ENCODE measurements around the gene NRP1. TPM values are rescaled to one million over a fixed set of nuclear protein-coding genes. Genes with fewer than 3 reads are reported as not detected.
"Not testable (repeated sequence)": the region's sequence is repeated elsewhere in the genome, so short reads cannot be mapped to it uniquely, and the experiment has no call there.

Gene NRP1
- total RNA-seq, 1 experiment from 2014 or later = 2.1 TPM

DNA sequence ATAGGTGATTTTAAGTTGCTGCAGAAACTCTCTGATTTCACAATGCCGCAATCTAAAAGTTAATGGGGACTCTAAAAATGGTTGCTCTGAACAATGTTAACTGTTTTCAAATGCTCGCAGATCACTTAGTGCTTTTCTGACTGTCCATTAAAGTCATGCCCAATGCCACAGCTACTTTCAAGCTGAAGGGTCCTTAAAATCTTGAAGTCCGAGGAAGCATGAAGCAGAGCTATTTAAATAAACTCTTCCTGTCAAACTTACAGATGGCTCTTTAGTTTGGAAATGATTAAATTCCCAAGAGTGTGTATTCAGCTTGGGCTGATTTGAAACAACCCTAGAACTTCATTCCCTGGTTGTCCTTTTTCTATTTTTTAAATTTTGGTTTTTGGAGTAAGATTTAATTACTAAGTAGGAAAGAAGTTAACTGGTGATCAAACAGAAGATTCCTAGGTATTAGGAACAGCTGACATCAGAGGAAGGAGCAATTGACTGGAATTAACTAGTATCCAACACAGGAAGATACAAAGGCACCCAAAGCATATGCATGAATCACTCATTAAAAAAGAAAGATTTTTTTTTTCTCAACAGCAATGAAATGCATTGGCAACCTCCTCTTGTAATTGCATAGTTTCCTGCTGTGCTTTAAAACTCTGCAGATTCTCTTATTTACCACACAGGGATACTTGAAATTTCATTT, 105.1 kb downstream of the NRP1 start:
- no peak for DNase-seq
- Histone ChIP-seq H3K27me3 (ENCODE audit: control insufficient read depth, insufficient read depth, low read length) (no peaks in the 10 kb centered on the region), H3K36me3 (replicated peaks; ENCODE audit: control insufficient read depth, insufficient read depth, low read length) (no peaks in the 10 kb centered on the region), H3K4me3 (ENCODE audit: insufficient read depth, low read depth, low read length) (no peak overlapping the region)

GRCh38 chr10:33228426-33228825, 106.0 kb downstream of the NRP1 start:
- H3K27me3 ChIP-seq (ENCODE audit: control insufficient read depth, insufficient read depth, low read length) = no peaks in the 10 kb centered on the region
- DNase-seq = no peak
- H3K4me3 ChIP-seq (ENCODE audit: insufficient read depth, low read depth, low read length) = no peak overlapping the region
- H3K36me3 ChIP-seq (replicated peaks; ENCODE audit: control insufficient read depth, insufficient read depth, low read length) = no peaks in the 10 kb centered on the region

DNA sequence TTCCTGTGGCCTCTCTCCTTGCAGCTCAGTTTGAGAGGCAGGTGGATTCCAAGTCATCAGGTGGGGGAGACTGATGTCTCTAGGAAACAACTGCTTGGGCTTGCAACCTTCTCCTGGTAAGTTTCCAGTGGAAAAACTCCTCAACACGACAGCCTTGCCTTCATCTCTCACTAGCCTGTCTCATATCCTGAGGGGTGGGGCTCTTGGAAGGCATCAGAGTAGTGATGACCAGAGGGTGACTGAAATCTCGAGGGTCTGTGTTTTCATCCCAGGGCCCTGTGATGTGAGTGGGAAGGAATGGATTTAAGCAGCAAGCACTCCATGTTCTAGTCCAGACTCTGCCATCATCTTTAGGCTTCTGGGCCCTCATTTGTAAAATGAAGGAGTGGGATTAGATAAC, 107.0 kb downstream of the NRP1 start:
- no peak for DNase-seq
- Histone ChIP-seq H3K27me3 (ENCODE audit: control insufficient read depth, insufficient read depth, low read length) (no peaks in the 10 kb centered on the region), H3K36me3 (replicated peaks; ENCODE audit: control insufficient read depth, insufficient read depth, low read length) (no peaks in the 10 kb centered on the region), H3K4me3 (ENCODE audit: insufficient read depth, low read depth, low read length) (no peak overlapping the region)

- Histone ChIP-seq H3K36me3 (replicated peaks; ENCODE audit: control insufficient read depth, insufficient read depth, low read length) (no peaks in the 10 kb centered on the region), H3K27me3 (ENCODE audit: control insufficient read depth, insufficient read depth, low read length) (no peaks in the 10 kb centered on the region), H3K4me3 (ENCODE audit: insufficient read depth, low read depth, low read length) (no peak overlapping the region)
- DNase-seq = no peak
Measured at GRCh38 chr10:33224251-33224965, 110.1 kb downstream of the NRP1 start.

DNA sequence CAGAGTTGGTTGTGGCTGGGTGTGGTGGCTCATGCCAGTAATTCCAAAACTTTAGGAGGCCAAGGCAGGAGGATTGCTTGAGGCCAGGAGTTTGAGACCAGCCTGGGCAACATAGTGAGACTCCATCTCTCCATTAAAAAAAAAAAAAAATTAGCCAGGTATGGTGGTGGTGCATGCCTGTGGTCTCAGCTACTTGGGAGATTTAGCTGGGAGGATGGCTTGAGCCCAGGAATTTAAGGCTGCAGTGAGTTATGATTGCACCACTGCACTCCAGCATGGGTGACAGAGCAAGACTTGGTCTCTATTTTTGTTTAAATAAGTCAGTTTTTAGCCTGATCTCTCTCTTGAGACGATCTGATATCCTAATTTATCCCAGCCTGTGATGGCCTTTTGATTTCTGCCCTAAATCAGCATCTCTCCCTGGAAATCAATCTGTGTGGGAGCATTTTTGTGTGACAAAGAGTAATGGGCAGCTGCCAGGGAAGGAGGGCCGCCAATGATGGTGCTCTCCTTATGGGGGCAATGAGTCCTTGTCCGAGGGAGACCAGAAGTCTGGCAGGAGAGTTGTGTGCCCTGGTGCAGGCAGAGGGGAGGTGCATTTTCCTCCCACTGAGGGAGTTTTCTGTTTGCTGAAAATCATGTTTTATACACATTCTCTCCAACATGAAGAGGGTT, 111.0 kb downstream of the NRP1 start:
- no peaks in the 10 kb centered on the region for H3K27me3 ChIP-seq (ENCODE audit: control insufficient read depth, insufficient read depth, low read length)
- H3K36me3 ChIP-seq (replicated peaks; ENCODE audit: control insufficient read depth, insufficient read depth, low read length) = no peaks in the 10 kb centered on the region
- no peak for DNase-seq
- no peak overlapping the region for H3K4me3 ChIP-seq (ENCODE audit: insufficient read depth, low read depth, low read length)

- DNase-seq; H3K36me3 ChIP-seq (replicated peaks; ENCODE audit: control insufficient read depth, insufficient read depth, low read length); H3K27me3 ChIP-seq (ENCODE audit: control insufficient read depth, insufficient read depth, low read length); H3K4me3 ChIP-seq (ENCODE audit: insufficient read depth, low read depth, low read length): not testable (repeated sequence)
Measured at GRCh38 chr10:33222304-33222703, 112.2 kb downstream of the NRP1 start.

DNA sequence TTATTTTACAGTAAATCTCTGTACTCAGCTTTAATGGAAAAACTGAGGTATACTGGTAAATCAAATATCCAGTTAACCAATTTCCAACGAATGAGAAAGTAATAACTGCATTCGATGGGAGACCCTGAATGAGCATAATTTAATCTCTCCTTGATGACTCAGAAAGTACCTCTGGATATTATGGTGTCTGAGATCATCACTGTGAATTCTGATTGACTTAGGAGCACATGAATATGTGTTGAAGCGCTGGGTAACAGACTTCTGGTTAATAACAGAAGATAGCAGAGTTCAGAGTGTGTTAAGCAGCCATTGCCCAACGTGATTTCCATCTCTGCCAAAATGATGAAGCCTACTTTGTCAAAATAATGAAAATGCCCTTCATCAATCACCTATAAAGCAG, 116.6 kb downstream of the NRP1 start:
- Histone ChIP-seq H3K27me3 (ENCODE audit: control insufficient read depth, insufficient read depth, low read length) (no peaks in the 10 kb centered on the region), H3K36me3 (replicated peaks; ENCODE audit: control insufficient read depth, insufficient read depth, low read length) (no peaks in the 10 kb centered on the region), H3K4me3 (ENCODE audit: insufficient read depth, low read depth, low read length) (no peak overlapping the region)
- no peak for DNase-seq

DNA sequence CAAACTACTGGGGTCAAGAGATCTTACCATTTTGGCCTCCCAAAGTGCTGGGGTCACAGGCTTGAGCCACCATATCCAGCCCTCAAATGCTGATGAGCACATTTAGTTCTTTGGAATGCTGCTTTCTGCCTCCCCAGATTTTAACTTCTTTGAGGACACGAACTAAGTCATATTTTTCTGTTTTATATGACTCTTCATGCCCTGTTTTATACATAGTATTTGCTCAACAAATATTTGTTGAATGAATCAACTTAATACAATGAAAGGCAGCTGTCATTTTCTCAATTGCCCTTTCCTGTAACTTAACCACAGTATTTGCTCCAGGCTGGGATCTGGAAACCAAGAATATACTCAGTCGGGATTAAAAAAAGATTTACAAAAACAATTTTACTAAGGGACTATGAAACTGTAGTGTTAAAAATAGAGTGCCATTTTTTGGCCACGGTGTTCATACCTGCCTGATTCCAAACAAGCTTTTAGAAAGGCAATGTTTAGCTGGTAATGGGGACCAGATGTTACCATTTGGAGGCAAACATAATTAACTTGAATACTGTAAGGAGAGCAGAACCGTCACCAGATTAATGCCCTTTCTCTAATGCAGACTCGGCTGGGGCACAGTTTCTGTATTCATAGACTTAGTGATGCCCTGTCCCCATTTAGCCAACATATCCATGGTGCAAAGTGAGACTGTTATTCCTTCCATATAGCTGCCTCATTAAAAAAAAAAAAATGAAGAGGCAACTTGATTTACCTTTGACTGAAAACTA, 117.6 kb downstream of the NRP1 start:
- no peaks in the 10 kb centered on the region for H3K36me3 ChIP-seq (replicated peaks; ENCODE audit: control insufficient read depth, insufficient read depth, low read length)
- DNase-seq = no peak
- no peak overlapping the region for H3K4me3 ChIP-seq (ENCODE audit: insufficient read depth, low read depth, low read length)
- H3K27me3 ChIP-seq (ENCODE audit: control insufficient read depth, insufficient read depth, low read length) = no peaks in the 10 kb centered on the region

GRCh38 chr10:33215635-33216034, 118.8 kb downstream of the NRP1 start:
- no peaks in the 10 kb centered on the region for H3K36me3 ChIP-seq (replicated peaks; ENCODE audit: control insufficient read depth, insufficient read depth, low read length)
- H3K27me3 ChIP-seq (ENCODE audit: control insufficient read depth, insufficient read depth, low read length) = no peaks in the 10 kb centered on the region
- DNase-seq = no peak
- H3K4me3 ChIP-seq (ENCODE audit: insufficient read depth, low read depth, low read length) = no peak overlapping the region

DNA sequence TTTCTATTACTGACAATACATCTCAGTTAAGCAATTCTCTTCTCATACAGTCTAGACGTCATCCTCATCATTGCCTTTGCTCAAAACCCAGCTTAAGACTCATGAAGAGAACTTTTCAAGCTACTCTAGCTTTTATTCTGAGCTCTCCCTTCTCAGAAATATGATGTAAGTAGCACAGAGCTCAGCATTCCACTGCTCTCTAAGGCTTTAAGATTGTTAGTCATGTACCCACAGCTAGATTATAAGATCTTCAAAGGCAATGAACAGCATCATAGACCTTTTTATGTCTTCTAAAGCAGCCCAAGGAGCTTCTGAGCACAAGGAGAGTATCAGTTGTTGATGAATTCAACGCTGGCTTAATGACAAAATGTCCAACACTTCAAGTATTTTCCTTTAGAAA, 119.3 kb downstream of the NRP1 start:
- H3K27me3 ChIP-seq (ENCODE audit: control insufficient read depth, insufficient read depth, low read length) = no peaks in the 10 kb centered on the region
- DNase-seq = no peak
- no peak overlapping the region for H3K4me3 ChIP-seq (ENCODE audit: insufficient read depth, low read depth, low read length)
- no peaks in the 10 kb centered on the region for H3K36me3 ChIP-seq (replicated peaks; ENCODE audit: control insufficient read depth, insufficient read depth, low read length)

- H3K36me3 ChIP-seq (replicated peaks; ENCODE audit: control insufficient read depth, insufficient read depth, low read length) = no peaks in the 10 kb centered on the region
- no peaks in the 10 kb centered on the region for H3K27me3 ChIP-seq (ENCODE audit: control insufficient read depth, insufficient read depth, low read length)
- no peak for DNase-seq
- no peak overlapping the region for H3K4me3 ChIP-seq (ENCODE audit: insufficient read depth, low read depth, low read length)
Measured at GRCh38 chr10:33214174-33214573, 120.3 kb downstream of the NRP1 start.

DNA sequence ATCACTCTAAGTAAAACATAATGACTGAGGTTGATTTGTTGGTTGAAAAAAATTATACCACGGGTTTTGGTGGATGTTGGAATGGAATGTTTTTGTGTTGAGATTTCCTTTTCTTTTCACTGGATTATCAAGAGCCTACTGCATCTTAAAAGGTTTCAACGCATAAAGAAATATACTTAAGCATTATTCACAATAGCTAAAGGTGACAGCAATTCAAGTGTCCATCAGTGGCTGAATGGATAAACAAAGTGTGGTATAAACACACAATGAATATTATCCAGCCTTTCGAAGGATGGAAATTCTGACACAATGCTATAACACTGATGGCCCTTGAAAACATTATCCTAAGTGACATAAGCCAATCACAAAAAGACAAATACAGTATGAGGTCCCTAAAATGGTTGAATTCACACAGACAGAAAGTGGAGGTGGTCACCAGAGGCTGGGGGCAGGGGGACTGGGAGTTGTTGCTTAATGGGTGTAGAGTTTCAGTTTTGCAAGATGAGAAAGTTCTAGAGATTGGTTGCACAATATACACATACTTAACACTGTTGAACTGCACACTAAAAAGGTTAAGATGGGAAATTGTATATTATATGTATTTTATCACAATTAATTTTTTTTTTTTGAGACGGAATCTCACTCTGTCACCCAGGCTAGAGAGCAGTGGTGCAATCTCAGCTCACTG, 122.3 kb downstream of the NRP1 start:
- Histone ChIP-seq H3K4me3 (ENCODE audit: insufficient read depth, low read depth, low read length) (no peak overlapping the region), H3K27me3 (ENCODE audit: control insufficient read depth, insufficient read depth, low read length) (no peaks in the 10 kb centered on the region), H3K36me3 (replicated peaks; ENCODE audit: control insufficient read depth, insufficient read depth, low read length) (no peaks in the 10 kb centered on the region)
- DNase-seq = no peak

DNA sequence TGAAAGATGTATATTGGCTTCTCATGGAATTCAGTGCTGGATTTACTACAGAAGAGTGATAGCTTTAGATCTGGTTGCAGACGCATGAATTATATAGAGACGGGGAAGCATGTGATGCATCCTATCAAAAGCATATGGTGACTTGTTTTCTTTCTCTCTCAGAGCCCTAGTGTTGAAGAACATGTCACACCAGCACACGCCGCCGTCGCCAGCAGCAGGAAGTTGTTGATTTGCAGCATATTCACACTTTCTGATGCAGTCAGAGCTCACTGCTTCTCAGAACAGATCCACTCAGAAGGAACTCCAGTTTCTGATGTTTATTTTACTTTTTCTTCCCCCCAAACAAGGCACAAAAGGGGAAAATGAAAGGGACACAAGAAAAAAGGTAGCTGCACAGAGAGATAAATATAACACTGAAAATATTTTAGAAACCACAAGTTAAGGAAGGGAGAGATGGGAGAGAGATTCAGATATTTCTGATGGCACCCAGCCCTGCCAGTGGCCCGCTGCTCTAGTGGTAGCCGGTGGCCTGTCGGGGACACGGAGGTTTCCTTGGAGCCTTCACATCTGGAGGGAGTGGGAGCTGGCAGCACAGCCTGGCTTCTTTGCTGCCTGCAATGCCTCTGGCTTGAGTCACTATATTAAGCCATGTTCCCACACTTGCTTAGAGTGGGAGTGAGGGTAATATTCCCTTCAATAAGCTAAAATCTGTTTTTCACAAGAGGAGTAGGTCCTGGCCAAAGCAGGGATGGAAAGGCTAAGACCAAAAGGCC, 123.2 kb downstream of the NRP1 start:
- Histone ChIP-seq H3K4me3 (ENCODE audit: insufficient read depth, low read depth, low read length) (no peak overlapping the region), H3K36me3 (replicated peaks; ENCODE audit: control insufficient read depth, insufficient read depth, low read length) (no peaks in the 10 kb centered on the region), H3K27me3 (ENCODE audit: control insufficient read depth, insufficient read depth, low read length) (no peaks in the 10 kb centered on the region)
- no peak for DNase-seq
